ENCODE results near the gene C7. TPM values are rescaled to one million over a fixed set of nuclear protein-coding genes. Genes with fewer than 3 reads are reported as not detected.
A peak's percentile ranks its signal among the peaks of the same experiment; 100 is the strongest.

The C7 gene
- total and polyA plus RNA-seq, 2 of the 13 experiments (the other 11 are each of a cell fraction or from before 2014, with no cell fraction given): 1.7 to 3.5 TPM

DNA sequence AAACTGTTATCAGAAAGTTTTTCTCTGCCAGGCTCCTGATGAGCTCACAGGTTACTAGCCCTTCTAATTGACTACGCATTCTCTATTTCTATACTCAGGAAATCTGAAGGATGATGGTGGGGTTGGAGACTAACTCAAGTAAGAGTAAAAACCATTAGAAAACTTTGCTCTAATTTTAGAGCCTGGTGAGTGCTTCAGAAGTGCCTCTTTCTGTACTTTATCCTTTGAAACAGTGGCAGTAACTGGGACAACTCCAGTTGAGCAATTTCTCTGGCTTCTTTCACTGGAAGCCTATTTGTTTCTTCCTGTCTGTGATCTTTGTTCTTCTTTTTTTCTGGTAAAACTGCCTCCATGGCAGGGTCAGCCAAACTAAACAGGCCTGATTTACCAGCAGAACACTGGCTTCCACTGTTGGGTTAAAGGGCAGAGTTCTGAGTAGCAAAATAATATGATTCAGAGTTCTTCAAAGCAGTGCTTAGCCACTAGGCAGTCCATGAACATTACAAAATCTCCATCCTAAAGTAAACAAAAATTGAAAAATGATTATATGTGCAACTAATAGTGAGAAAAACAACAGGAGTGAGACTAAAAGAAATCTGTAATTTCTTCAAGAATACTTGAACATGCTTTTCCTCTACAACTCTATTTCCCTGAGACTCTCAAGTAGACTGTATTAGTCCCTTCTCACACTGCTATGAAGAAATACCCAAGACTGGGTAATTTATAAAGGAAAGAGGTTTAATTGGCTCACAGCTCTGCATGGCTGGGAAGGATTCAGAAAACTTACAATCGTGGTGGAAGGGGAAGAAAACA lies 82.1 kb downstream of the C7 start (continued):
- peak; percentile 85; the same call in 1 of the 2 replicates for TF ChIP-seq ZNF878 (CRISPR knock-in tag; IDR thresholded peaks at IDR 0.05)
- peak; percentile 89 for TF ChIP-seq HMG20A (CRISPR knock-in tag; IDR thresholded peaks at IDR 0.05; ENCODE audit: borderline replicate concordance)
- no peak for TF ChIP-seq ZNF18 (CRISPR knock-in tag; IDR thresholded peaks at IDR 0.05; ENCODE audit: insufficient replicate concordance)
- TF ChIP-seq SP2 (CRISPR knock-in tag; IDR thresholded peaks at IDR 0.05): no peak
- TF ChIP-seq ETV6 (CRISPR knock-in tag; conservative IDR thresholded peaks at IDR 0.05): no peak
- TF ChIP-seq ZFP41 (CRISPR knock-in tag; IDR thresholded peaks at IDR 0.05; ENCODE audit: borderline replicate concordance): no peak
- peak; percentile 68 for TF ChIP-seq THAP11 (CRISPR knock-in tag; IDR thresholded peaks at IDR 0.05)
- no peak for TF ChIP-seq ZNF547 (CRISPR knock-in tag; IDR thresholded peaks at IDR 0.05)
- no peak for TF ChIP-seq NFIB (CRISPR knock-in tag; IDR thresholded peaks at IDR 0.05; ENCODE audit: borderline replicate concordance)
- TF ChIP-seq, protein P1, sequence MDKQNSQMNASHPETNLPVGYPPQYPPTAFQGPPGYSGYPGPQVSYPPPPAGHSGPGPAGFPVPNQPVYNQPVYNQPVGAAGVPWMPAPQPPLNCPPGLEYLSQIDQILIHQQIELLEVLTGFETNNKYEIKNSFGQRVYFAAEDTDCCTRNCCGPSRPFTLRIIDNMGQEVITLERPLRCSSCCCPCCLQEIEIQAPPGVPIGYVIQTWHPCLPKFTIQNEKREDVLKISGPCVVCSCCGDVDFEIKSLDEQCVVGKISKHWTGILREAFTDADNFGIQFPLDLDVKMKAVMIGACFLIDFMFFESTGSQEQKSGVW (CRISPR knock-in tag; IDR thresholded peaks at IDR 0.05; ENCODE audit: borderline replicate concordance): no peak
- no peak for TF ChIP-seq ZNF143 (CRISPR knock-in tag; IDR thresholded peaks at IDR 0.05)
- peak; percentile 66; the same call in 1 of the 2 replicates for TF ChIP-seq ZNF609 (CRISPR knock-in tag; IDR thresholded peaks at IDR 0.05; ENCODE audit: borderline replicate concordance)
- TF ChIP-seq ZSCAN20 (CRISPR knock-in tag; IDR thresholded peaks at IDR 0.05; ENCODE audit: borderline replicate concordance): no peak
- TF ChIP-seq ZNF558 (CRISPR knock-in tag; IDR thresholded peaks at IDR 0.05; ENCODE audit: borderline replicate concordance): no peak
- TF ChIP-seq ZNF24 (IDR thresholded peaks at IDR 0.05): no peak
- TF ChIP-seq REL (CRISPR knock-in tag; conservative IDR thresholded peaks at IDR 0.05): no peak
- no peak for TF ChIP-seq ZNF766 (CRISPR knock-in tag; IDR thresholded peaks at IDR 0.05; ENCODE audit: borderline replicate concordance)
- TF ChIP-seq YY1 (IDR thresholded peaks at IDR 0.05; ENCODE audit: insufficient read depth, insufficient replicate concordance, low read depth, low read length): no peak
- no peak for TF ChIP-seq CENPX (CRISPR knock-in tag; IDR thresholded peaks at IDR 0.05)
- 0 out of 2 replicates have a peak, but pooled peaks have one; percentile 58 for TF ChIP-seq ZNF430 (CRISPR knock-in tag; IDR thresholded peaks at IDR 0.05)
